Left ventricle myocardium inferior (tissue), 1 donor: Measurements from ENCODE around the gene GALM. TPM values are rescaled to one million over a fixed set of nuclear protein-coding genes. Genes with fewer than 3 reads are reported as not detected.

Experiments
- DNase-seq: peaks from one replicate; pipeline ENCODE4 v3.0.0-alpha.2; 2020
- H3K27ac ChIP-seq: fragments of 200-600 bp; replicated peaks from 2 replicates; pipeline ENCODE4 v1.8.0; 2021
- H3K27me3 ChIP-seq: fragments of 200-600 bp; 2 replicates; pipeline ENCODE4 v1.8.0; 2021; ENCODE audit warnings: low read depth
- H3K36me3 ChIP-seq: fragments of 200-600 bp; 2 replicates; pipeline ENCODE4 v1.8.0; 2021
- H3K4me1 ChIP-seq: fragments of 200-600 bp; 2 replicates; pipeline ENCODE4 v1.8.0; 2021
- H3K4me3 ChIP-seq: fragments of 200-600 bp; 2 replicates; pipeline ENCODE4 v1.8.0; 2021; ENCODE audit warnings: mild to moderate bottlenecking, moderate library complexity
- H3K9me3 ChIP-seq: fragments of 200-600 bp; replicated peaks from 2 replicates; pipeline ENCODE4 v1.8.0; 2021
- CTCF ChIP-seq: fragments of 200-600 bp; IDR thresholded peaks from 2 replicates; pipeline ENCODE4 v1.8.0; 2021; ENCODE audit warnings: antibody characterized with exemption, mild to moderate bottlenecking, borderline replicate concordance
- intact Hi-C: fragments of 100-400 bp; cut with micrococcal nuclease; formaldehyde crosslinking; loops from one replicate; pipeline ENCODE4 v1.11.0; 2022
- total RNA-seq: library from RNA; stranded (reverse); fragmentation: NEBNext Ultra II Directional; extraction: Animal tissue kit (Norgen Biotek cat#: 25700); gene quantifications from one replicate; pipeline ENCODE4 v1.2.1, GENCODE V29; 2021
- donor health status: DM: no; HTN: yes; CAD: no; lungs with severe emphysema.

The GALM gene
- total RNA-seq, 1 donor from 2014 or later = 14.4 TPM

- intact Hi-C loops = no loop called here
- Histone ChIP-seq H3K27ac (no peak overlapping the region), H3K36me3 (no peaks in the 10 kb centered on the region), H3K4me3 (no peak overlapping the region), H3K9me3 (no peaks in the 10 kb centered on the region), H3K27me3 (no peaks in the 10 kb centered on the region), H3K4me1 (no peaks in the 10 kb centered on the region)
- DNase-seq = no peak
- TF ChIP-seq CTCF = no peak
Observed at GRCh38 chr2:38763228-38763627, 97.3 kb downstream of the GALM start.

- Histone ChIP-seq H3K4me3 (no peak overlapping the region), H3K9me3 (no peaks in the 10 kb centered on the region), H3K27me3 (no peaks in the 10 kb centered on the region), H3K27ac (no peak overlapping the region), H3K36me3 (no peaks in the 10 kb centered on the region), H3K4me1 (no peaks in the 10 kb centered on the region)
- TF ChIP-seq CTCF = no peak
- intact Hi-C loops = no loop called here
- no peak for DNase-seq
Observed at GRCh38 chr2:38763728-38764127, 97.8 kb downstream of the GALM start.

GRCh38 chr2:38765149-38765548 lies 99.2 kb downstream of the GALM start:
- intact Hi-C loops = no loop called here
- Histone ChIP-seq H3K4me1 (no peaks in the 10 kb centered on the region), H3K27ac (no peak overlapping the region), H3K36me3 (no peaks in the 10 kb centered on the region), H3K27me3 (no peaks in the 10 kb centered on the region), H3K9me3 (no peaks in the 10 kb centered on the region), H3K4me3 (no peak overlapping the region)
- DNase-seq = no peak
- TF ChIP-seq CTCF = no peak

- no peak overlapping the region for H3K27ac ChIP-seq
- H3K36me3 ChIP-seq = no peaks in the 10 kb centered on the region
- no peak overlapping the region for H3K4me3 ChIP-seq
- H3K27me3 ChIP-seq = no peaks in the 10 kb centered on the region
- intact Hi-C loops = no loop called here
- no peak for TF ChIP-seq CTCF
- no peaks in the 10 kb centered on the region for H3K9me3 ChIP-seq
- no peak for DNase-seq
- no peaks in the 10 kb centered on the region for H3K4me1 ChIP-seq
Observed at GRCh38 chr2:38765551-38765950, 99.6 kb downstream of the GALM start.

GRCh38 chr2:38771632-38772031 lies 105.7 kb downstream of the GALM start:
- Histone ChIP-seq H3K36me3 (no peaks in the 10 kb centered on the region), H3K27ac (no peak overlapping the region), H3K27me3 (no peaks in the 10 kb centered on the region), H3K4me1 (no peaks in the 10 kb centered on the region), H3K4me3 (no peak overlapping the region), H3K9me3 (no peaks in the 10 kb centered on the region)
- TF ChIP-seq CTCF = no peak
- intact Hi-C loops = no loop called here
- no peak for DNase-seq
